ENCODE measurements around the gene KIZ.

KIZ gene

DNA sequence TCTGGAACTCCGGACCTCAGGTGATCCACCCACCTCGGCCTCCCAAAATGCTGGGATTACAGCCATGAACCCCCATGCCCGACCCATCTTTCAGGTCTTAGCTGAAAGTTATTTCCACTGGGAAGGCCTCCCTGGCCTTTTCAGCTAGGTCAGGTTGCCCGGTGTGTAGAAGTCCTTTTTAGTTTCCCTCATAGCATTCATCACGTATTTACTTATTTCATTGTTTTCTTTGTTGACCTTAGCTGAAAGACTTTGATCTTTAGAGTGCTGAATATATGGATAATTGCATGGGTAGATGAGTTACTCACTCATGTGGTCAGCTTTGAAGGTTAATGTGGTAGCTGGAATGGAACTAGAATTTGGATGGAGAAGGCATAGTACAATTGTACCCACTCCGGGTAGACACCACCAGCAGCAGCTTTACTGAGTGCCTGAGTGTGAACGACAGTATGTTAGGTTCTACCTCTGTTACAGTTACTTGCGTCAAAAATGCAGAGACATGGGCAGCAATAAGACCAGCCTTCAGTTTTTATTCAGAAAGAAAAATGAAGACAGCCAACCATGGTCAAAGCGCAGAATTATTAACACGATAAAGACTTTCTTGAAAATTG, 9.1 kb downstream of the KIZ start:
- DNase-seq (ENCODE audit: low spot score) (no peak), ATAC-seq (ENCODE audit: low read depth) (no peak)
- Histone ChIP-seq H3K27me3 (ENCODE audit: insufficient read depth, poor library complexity, severe bottlenecking) (no peaks in the 10 kb centered on the region), H3K4me1 (ENCODE audit: insufficient read depth, poor library complexity, severe bottlenecking) (no peaks in the 10 kb centered on the region), H3K4me3 (ENCODE audit: severe bottlenecking) (no peak overlapping the region), H3K27ac (ENCODE audit: poor library complexity, severe bottlenecking) (no peak overlapping the region), H3K9me3 (ENCODE audit: severe bottlenecking) (no peaks in the 10 kb centered on the region), H3K36me3 (ENCODE audit: low read depth) (peaks cover 5% of the 10 kb centered on the region)
- TF ChIP-seq CTCF (IDR thresholded peaks at IDR 0.05; ENCODE audit: poor library complexity, severe bottlenecking), result no peak

DNA sequence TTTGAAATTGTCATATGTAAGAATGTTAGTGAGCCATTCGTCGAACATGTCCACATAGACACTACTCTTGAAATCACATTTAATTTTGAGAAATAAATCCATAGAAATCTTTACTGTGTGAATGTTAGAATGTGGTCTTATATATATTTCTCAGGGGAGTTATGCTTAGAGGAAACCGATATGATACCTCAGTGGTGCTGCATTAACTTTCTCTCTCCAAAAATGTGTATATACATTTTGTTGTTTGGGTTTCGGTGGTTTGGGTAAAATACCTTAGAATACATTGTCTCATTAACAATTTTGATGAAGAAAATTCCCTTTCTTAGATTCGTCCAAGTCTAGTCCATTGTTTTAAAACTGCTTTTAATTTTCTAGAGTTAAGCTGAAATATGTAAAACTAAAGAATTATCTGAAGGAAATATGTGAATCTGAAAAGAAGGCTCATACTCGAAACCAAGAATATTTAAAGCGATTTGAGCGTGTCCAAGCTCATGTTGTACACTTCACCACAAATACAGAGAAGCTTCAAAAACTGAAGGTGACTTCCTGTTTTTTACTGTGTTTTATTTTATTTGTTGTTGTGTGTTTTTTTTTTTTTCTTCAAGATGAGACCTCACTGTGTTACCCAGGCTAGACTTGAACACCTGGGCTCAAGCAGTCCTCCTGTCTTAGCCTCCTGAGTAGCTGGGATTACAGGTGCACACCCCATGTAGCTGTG, 10.3 kb downstream of the KIZ start:
- Histone ChIP-seq H3K36me3 (ENCODE audit: low read depth) (peaks cover 5% of the 10 kb centered on the region), H3K27ac (ENCODE audit: poor library complexity, severe bottlenecking) (no peak overlapping the region), H3K4me1 (ENCODE audit: insufficient read depth, poor library complexity, severe bottlenecking) (no peaks in the 10 kb centered on the region), H3K27me3 (ENCODE audit: insufficient read depth, poor library complexity, severe bottlenecking) (no peaks in the 10 kb centered on the region), H3K9me3 (ENCODE audit: severe bottlenecking) (no peaks in the 10 kb centered on the region), H3K4me3 (ENCODE audit: severe bottlenecking) (no peak overlapping the region)
- no peak for TF ChIP-seq CTCF (IDR thresholded peaks at IDR 0.05; ENCODE audit: poor library complexity, severe bottlenecking)
- no peak for ATAC-seq (ENCODE audit: low read depth)
- no peak for DNase-seq (ENCODE audit: low spot score)

DNA sequence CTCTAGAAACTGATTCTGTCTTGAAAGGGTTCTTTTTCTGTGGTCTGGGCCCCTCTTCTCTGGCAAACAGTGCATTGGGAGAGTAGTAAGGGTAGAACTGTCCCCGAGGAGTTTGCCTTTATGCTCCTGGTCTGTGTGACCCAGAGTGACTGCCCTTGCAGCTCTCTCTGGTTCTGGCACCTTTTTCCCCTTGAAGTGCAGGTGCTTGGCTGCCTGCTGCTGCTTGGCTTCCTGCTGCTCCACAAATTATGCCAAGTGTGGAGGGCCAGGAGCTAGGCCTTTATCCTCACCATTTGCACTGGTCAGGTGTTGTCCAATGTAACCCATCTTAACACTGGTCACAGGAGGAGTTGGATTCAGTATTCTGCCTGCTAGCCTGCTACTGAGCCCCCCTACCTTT, 11.2 kb downstream of the KIZ start:
- DNase-seq (ENCODE audit: low spot score) (no peak), ATAC-seq (ENCODE audit: low read depth) (no peak)
- TF ChIP-seq CTCF (IDR thresholded peaks at IDR 0.05; ENCODE audit: poor library complexity, severe bottlenecking), result no peak

DNA sequence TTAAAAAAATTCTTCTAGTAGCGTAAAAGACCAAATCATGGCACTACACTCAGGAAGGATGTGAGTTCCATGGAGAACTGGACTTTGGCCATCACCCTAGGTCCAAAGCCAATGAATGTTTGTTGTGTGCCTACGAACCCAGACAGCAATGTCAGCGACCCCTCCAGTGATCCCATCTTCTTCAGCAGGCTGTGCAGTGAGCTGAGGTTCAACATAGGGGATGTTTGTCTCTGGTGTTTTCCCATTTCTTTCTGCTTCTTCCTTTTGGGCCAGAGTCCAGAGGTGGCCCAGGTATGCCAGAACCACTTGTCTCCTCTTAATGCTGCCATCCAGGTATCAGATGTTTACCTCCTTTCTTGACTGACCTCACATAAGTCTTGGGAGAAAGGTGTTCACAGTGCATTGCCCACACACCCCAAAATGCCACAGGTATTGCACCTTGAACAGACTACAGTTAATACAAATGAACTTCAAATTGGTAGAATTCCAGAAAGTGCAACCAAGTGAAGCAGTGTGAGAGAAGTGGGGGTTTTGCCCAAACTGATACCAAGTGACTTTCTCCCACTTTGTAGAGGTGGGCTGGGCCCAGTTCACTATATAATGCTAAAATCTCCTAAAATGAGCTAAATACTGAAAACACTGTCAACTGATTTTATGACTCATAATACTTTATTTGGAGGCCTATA, 14.1 kb downstream of the KIZ start:
- H3K4me1 ChIP-seq (ENCODE audit: insufficient read depth, poor library complexity, severe bottlenecking), result no peaks in the 10 kb centered on the region
- no peaks in the 10 kb centered on the region for H3K9me3 ChIP-seq (ENCODE audit: severe bottlenecking)
- DNase-seq (ENCODE audit: low spot score) (no peak), ATAC-seq (ENCODE audit: low read depth) (no peak)
- H3K27ac ChIP-seq (ENCODE audit: poor library complexity, severe bottlenecking), result no peak overlapping the region
- no peak for TF ChIP-seq CTCF (IDR thresholded peaks at IDR 0.05; ENCODE audit: poor library complexity, severe bottlenecking)
- H3K36me3 ChIP-seq (ENCODE audit: low read depth), result no peaks in the 10 kb centered on the region
- no peaks in the 10 kb centered on the region for H3K27me3 ChIP-seq (ENCODE audit: insufficient read depth, poor library complexity, severe bottlenecking)
- no peak overlapping the region for H3K4me3 ChIP-seq (ENCODE audit: severe bottlenecking)

More for the DNA sequence above, 11.2 kb downstream of the KIZ start:
- Histone ChIP-seq H3K36me3 (ENCODE audit: low read depth) (peaks cover 5% of the 10 kb centered on the region), H3K27ac (ENCODE audit: poor library complexity, severe bottlenecking) (no peak overlapping the region), H3K27me3 (ENCODE audit: insufficient read depth, poor library complexity, severe bottlenecking) (no peaks in the 10 kb centered on the region), H3K4me1 (ENCODE audit: insufficient read depth, poor library complexity, severe bottlenecking) (no peaks in the 10 kb centered on the region), H3K9me3 (ENCODE audit: severe bottlenecking) (no peaks in the 10 kb centered on the region), H3K4me3 (ENCODE audit: severe bottlenecking) (no peak overlapping the region)

All from RWPE2 (cell line).